ENCODE results near the gene CCDC9B.

DNA sequence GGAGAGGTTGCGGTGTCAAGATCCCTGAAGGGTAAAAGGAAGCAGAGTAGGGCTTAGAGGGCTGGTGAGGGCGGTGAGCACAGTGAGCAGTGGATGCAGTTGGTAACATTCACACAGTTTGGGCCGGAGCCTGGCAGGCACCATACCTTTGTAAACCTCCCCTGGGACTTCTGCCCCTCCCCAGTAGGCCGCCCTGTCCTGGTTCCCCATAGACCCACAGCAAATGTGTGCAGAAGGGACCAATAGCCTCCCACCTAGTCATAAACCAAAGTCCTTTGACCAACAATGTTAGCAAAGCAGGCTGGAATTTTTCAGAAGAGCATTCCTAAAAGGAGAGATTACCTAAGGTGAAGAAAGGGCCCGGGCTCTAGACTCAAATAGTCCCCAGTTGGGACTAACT is 8.4 kb upstream of the CCDC9B start:
- TF ChIP-seq POLR2AphosphoS5 (IDR thresholded peaks at IDR 0.05) (no peak), POLR2A (IDR thresholded peaks at IDR 0.05) (no peak)

Measured in prostate gland (tissue), 1 donor.